Neural progenitor cell (in vitro differentiated cells): ENCODE measurements around the gene LRRC40. TPM values are rescaled to one million over a fixed set of nuclear protein-coding genes. Genes with fewer than 3 reads are reported as not detected.
"Not testable (repeated sequence)": the region's sequence is repeated elsewhere in the genome, so short reads cannot be mapped to it uniquely, and the experiment has no call there.

Experiments used
- DNase-seq: peaks from one replicate; pipeline ENCODE4 v3.0.0-alpha.2; 2016; ENCODE audit warnings: low spot score
- H2AFZ ChIP-seq: fragments of 200-600 bp; sonication (generic); replicated peaks from 2 replicates; pipeline ENCODE4 v1.6.1; 2016; ENCODE audit warnings: antibody characterized with exemption
- H3F3A ChIP-seq: fragments of 200-600 bp; sonication (generic); 2 replicates; pipeline ENCODE4 v1.6.1; 2016; ENCODE audit warnings: antibody characterized with exemption, low read depth
- H3K27ac ChIP-seq: fragments of 200-600 bp; sonication (generic); 2 replicates; pipeline ENCODE4 v1.5.1; 2016; ENCODE audit warnings: mild to moderate bottlenecking
- H3K27me3 ChIP-seq: fragments of 200-600 bp; sonication (generic); 2 replicates; pipeline ENCODE4 v1.6.1; 2016; ENCODE audit warnings: mild to moderate bottlenecking, moderate library complexity
- H3K36me3 ChIP-seq: fragments of 200-600 bp; sonication (generic); 2 replicates; pipeline ENCODE4 v1.5.1; 2016
- H3K4me1 ChIP-seq: fragments of 200-600 bp; sonication (generic); 2 replicates; pipeline ENCODE4 v1.6.1; 2016; ENCODE audit warnings: mixed run types
- H3K4me2 ChIP-seq: fragments of 200-600 bp; sonication (generic); 2 replicates; pipeline ENCODE4 v1.6.1; 2016
- H3K4me3 ChIP-seq: fragments of 200-600 bp; sonication (generic); 2 replicates; pipeline ENCODE4 v1.5.1; 2016
- H3K79me2 ChIP-seq: fragments of 200-600 bp; sonication (generic); 2 replicates; pipeline ENCODE4 v1.6.1; 2016; ENCODE audit warnings: low read depth
- H3K9ac ChIP-seq: fragments of 200-600 bp; sonication (generic); 2 replicates; pipeline ENCODE4 v1.6.1; 2016
- H3K9me3 ChIP-seq: fragments of 200-600 bp; sonication (generic); 2 replicates; pipeline ENCODE4 v1.5.1; 2016; ENCODE audit warnings: low read depth
- H4K20me1 ChIP-seq: fragments of 200-600 bp; sonication (generic); 2 replicates; pipeline ENCODE4 v1.6.1; 2016; ENCODE audit warnings: low read depth
- H3K27ac Mint-ChIP-seq: 3 replicates; pipeline ENCODE4 v1.8.0; 2021; ENCODE audit warnings: mixed read lengths
- H3K27me3 Mint-ChIP-seq: 2 replicates; pipeline ENCODE4 v1.8.0; 2022; ENCODE audit warnings: low read depth, mild to moderate bottlenecking, inconsistent platforms, moderate library complexity, mixed read lengths; ENCODE audit not compliant: insufficient read depth
- H3K36me3 Mint-ChIP-seq: 3 replicates; pipeline ENCODE4 v1.8.0; 2021; ENCODE audit warnings: mixed read lengths
- H3K4me1 Mint-ChIP-seq: 3 replicates; pipeline ENCODE4 v1.8.0; 2021; ENCODE audit warnings: mixed read lengths
- H3K4me3 Mint-ChIP-seq: 3 replicates; pipeline ENCODE4 v1.8.0; 2021; ENCODE audit warnings: mild to moderate bottlenecking, moderate library complexity, mixed read lengths
- H3K9me3 Mint-ChIP-seq: 3 replicates; pipeline ENCODE4 v1.8.0; 2020; ENCODE audit warnings: mixed read lengths
- EZH2 ChIP-seq: fragments of 200-600 bp; sonication (generic); IDR thresholded peaks from 2 replicates; pipeline ENCODE4 v1.6.1; 2017; ENCODE audit warnings: antibody characterized with exemption, mild to moderate bottlenecking, moderate library complexity
- EZH2phosphoT487 ChIP-seq: fragments of 200-600 bp; sonication (generic); IDR thresholded peaks from 2 replicates; pipeline ENCODE4 v1.6.1; 2017; ENCODE audit warnings: antibody characterized with exemption
- total RNA-seq: library from RNA; depleted of rRNA; stranded (reverse); fragments of >200 nt; gene quantifications from 2 replicates; pipeline ENCODE4 v1.2.3, GENCODE V29; 2015; ENCODE audit warnings: low replicate concordance
- TF ChIP-seq, protein P1 (sequence below): fragments of 200-600 bp; sonication (generic); IDR thresholded peaks from 2 replicates; pipeline ENCODE4 v1.5.1; 2017; ENCODE audit warnings: antibody characterized with exemption, mild to moderate bottlenecking

The LRRC40 gene
- total RNA-seq, 1 donor from 2014 or later, result 88.1 TPM

DNA sequence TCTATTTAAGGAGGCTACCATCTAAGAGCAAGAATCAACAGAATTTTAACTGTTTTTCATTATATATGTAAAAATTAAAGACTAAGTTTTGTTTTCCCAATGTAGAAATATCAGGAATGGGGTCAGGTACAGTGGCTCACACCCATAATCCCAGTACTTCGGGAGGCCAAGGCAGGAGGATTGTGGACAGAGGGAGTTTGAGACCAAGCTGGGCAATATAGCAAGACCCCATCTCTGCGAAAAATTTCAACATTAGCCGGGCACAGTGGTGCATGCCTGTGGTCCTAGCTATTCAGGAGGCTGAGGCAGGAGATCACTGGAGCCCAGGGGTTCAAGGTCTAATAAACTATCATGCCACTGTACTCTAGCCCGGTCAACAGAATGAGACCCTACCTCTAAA is 5.3 kb downstream of the LRRC40 start:
- Histone ChIP-seq H3K79me2 (peaks cover 94% of the 10 kb centered on the region), H3K9ac (no peak overlapping the region), H3K36me3 (no peaks in the 10 kb centered on the region), H2AFZ (no peak overlapping the region), H3K4me1 (peaks cover 8% of the 10 kb centered on the region), H3K27ac (no peak overlapping the region), H3K4me2 (no peak overlapping the region), H3K4me3 (no peak overlapping the region), H3K27me3 (no peaks in the 10 kb centered on the region), H3K9me3 (no peaks in the 10 kb centered on the region), H3F3A (no peaks in the 10 kb centered on the region), H4K20me1 (peaks cover 7% of the 10 kb centered on the region)
- Mint-ChIP-seq H3K27ac (no peak overlapping the region), H3K27me3 (no peaks in the 10 kb centered on the region), H3K36me3 (peaks cover 2% of the 10 kb centered on the region), H3K4me3 (no peak overlapping the region), H3K9me3 (no peaks in the 10 kb centered on the region), H3K4me1 (peaks cover 15% of the 10 kb centered on the region)
- no peak for TF ChIP-seq EZH2phosphoT487
- no peak for DNase-seq

DNA sequence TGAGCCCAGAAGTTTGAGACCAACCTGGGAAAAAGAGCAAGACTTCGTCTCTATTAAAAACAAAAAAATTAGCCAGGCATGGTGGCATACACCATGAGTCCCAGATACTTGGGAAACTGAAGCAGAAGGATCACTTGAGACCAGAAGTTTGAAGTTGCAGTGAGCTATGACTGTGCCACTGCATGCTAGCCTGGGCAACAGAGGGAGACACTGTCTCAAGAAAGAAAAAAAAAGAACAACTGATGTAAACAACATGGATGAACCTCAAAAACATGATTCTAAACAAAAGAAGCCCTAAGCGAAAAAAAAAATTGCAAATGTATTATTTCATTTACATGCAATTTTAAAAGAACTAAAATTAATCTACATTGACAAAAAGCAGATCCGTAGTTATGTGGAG is 9.0 kb downstream of the LRRC40 start:
- no peaks in the 10 kb centered on the region for H3K4me1 Mint-ChIP-seq
- no peak overlapping the region for H3K4me3 Mint-ChIP-seq
- Histone ChIP-seq H4K20me1 (peaks cover 13% of the 10 kb centered on the region), H3K4me2 (no peak overlapping the region), H3K79me2 (peaks cover 95% of the 10 kb centered on the region), H2AFZ (no peak overlapping the region), H3K9me3 (no peaks in the 10 kb centered on the region), H3K27ac (no peak overlapping the region), H3K9ac (no peak overlapping the region), H3K27me3 (no peaks in the 10 kb centered on the region), H3F3A (no peaks in the 10 kb centered on the region), H3K36me3 (no peaks in the 10 kb centered on the region), H3K4me3 (no peak overlapping the region), H3K4me1 (no peaks in the 10 kb centered on the region)
- no peak overlapping the region for H3K27ac Mint-ChIP-seq
- TF ChIP-seq EZH2phosphoT487, result no peak
- no peaks in the 10 kb centered on the region for H3K9me3 Mint-ChIP-seq
- no peaks in the 10 kb centered on the region for H3K27me3 Mint-ChIP-seq
- H3K36me3 Mint-ChIP-seq, result peaks cover 2% of the 10 kb centered on the region
- no peak for DNase-seq

DNA sequence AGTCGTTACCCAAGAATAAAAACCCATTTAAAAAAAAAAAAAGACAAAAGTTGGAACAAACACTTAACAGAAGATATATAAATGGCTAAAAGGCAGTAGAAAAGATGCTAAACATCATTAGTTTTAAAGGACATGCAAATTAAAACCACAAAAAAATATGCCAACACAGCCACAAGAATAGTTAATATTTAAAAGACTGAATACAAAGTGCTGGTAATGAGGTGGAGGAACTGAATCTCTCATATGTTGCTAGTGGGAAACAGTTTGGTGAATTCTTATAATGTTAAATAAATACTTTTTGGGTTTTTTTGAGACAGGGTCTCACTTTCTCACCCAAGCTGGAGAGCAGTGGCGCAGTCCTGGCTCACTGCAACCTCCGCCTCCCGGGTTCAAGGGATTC is 10.0 kb downstream of the LRRC40 start:
- Histone ChIP-seq H3K4me1 (no peaks in the 10 kb centered on the region), H3K4me3 (no peak overlapping the region), H3K9ac (no peak overlapping the region), H3K9me3 (no peaks in the 10 kb centered on the region), H3K27ac (no peak overlapping the region), H3K4me2 (no peak overlapping the region), H3K79me2 (peaks cover 93% of the 10 kb centered on the region), H3K36me3 (no peaks in the 10 kb centered on the region), H2AFZ (no peak overlapping the region), H4K20me1 (peaks cover 13% of the 10 kb centered on the region), H3K27me3 (no peaks in the 10 kb centered on the region), H3F3A (no peaks in the 10 kb centered on the region)
- DNase-seq, result no peak
- H3K9me3 Mint-ChIP-seq, result no peaks in the 10 kb centered on the region
- no peaks in the 10 kb centered on the region for H3K4me1 Mint-ChIP-seq
- no peak for TF ChIP-seq EZH2phosphoT487
- TF ChIP-seq, protein P1, sequence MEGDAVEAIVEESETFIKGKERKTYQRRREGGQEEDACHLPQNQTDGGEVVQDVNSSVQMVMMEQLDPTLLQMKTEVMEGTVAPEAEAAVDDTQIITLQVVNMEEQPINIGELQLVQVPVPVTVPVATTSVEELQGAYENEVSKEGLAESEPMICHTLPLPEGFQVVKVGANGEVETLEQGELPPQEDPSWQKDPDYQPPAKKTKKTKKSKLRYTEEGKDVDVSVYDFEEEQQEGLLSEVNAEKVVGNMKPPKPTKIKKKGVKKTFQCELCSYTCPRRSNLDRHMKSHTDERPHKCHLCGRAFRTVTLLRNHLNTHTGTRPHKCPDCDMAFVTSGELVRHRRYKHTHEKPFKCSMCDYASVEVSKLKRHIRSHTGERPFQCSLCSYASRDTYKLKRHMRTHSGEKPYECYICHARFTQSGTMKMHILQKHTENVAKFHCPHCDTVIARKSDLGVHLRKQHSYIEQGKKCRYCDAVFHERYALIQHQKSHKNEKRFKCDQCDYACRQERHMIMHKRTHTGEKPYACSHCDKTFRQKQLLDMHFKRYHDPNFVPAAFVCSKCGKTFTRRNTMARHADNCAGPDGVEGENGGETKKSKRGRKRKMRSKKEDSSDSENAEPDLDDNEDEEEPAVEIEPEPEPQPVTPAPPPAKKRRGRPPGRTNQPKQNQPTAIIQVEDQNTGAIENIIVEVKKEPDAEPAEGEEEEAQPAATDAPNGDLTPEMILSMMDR, result no peak
- TF ChIP-seq EZH2, result no peak
- H3K27ac Mint-ChIP-seq, result no peak overlapping the region
- H3K4me3 Mint-ChIP-seq, result no peak overlapping the region
- H3K27me3 Mint-ChIP-seq, result no peaks in the 10 kb centered on the region
- peaks cover 2% of the 10 kb centered on the region for H3K36me3 Mint-ChIP-seq

DNA sequence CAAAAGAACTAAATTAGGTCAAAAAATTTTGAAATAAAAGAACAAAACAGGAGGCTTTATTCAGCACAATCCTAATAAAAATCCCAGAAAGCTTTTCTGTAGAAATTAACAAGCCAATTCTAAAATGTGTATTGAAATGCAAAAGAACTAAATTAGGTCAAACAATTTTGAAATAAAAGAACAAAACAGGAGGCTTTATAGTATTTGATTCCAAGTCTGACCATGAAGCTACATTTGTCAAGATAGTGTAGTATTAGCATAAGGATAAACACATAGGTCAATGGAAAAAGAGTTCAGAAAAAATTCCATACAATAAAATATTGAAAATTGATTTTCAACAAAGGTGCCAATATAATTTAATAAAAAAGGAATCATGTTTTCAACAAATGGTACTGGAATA is 10.8 kb downstream of the LRRC40 start:
- DNase-seq, result no peak
- H3K27ac Mint-ChIP-seq, result no peak overlapping the region
- no peaks in the 10 kb centered on the region for H3K27me3 Mint-ChIP-seq
- Histone ChIP-seq H3K9me3 (no peaks in the 10 kb centered on the region), H3K4me2 (no peak overlapping the region), H3K27ac (no peak overlapping the region), H3K36me3 (no peaks in the 10 kb centered on the region), H3K79me2 (peaks cover 86% of the 10 kb centered on the region), H2AFZ (no peak overlapping the region), H3K27me3 (no peaks in the 10 kb centered on the region), H3K9ac (no peak overlapping the region), H4K20me1 (peaks cover 18% of the 10 kb centered on the region), H3K4me3 (no peak overlapping the region), H3F3A (no peaks in the 10 kb centered on the region), H3K4me1 (no peaks in the 10 kb centered on the region)
- no peak for TF ChIP-seq EZH2phosphoT487
- no peak overlapping the region for H3K4me3 Mint-ChIP-seq
- no peaks in the 10 kb centered on the region for H3K9me3 Mint-ChIP-seq
- peaks cover 2% of the 10 kb centered on the region for H3K36me3 Mint-ChIP-seq
- no peaks in the 10 kb centered on the region for H3K4me1 Mint-ChIP-seq

DNA sequence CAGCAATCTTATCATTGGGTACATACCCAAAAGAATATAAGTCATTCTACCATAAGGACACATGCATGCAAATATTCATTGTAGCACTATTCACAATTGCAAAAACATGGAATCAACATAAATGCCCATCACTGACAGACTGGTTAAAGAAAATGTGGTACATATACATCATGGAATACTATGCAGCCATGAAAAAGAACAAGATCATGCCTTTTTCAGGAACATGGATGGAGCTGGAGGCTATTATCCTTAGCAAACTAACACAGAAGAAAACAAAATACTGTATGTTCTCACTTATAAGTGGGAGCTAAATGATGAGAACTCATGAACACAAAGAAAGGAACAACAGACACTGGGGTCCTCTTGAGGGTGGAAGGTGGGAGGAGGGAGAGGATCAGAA is 12.9 kb downstream of the LRRC40 start:
- H3K4me3 ChIP-seq, H3K9ac ChIP-seq, H3K27ac Mint-ChIP-seq, H3K27me3 ChIP-seq, H3K4me3 Mint-ChIP-seq, H3K9me3 Mint-ChIP-seq, H3K4me1 Mint-ChIP-seq, H3K4me1 ChIP-seq, H3K36me3 Mint-ChIP-seq, DNase-seq, H3K36me3 ChIP-seq, H3K27me3 Mint-ChIP-seq, H3F3A ChIP-seq, H3K4me2 ChIP-seq, H3K9me3 ChIP-seq, H3K27ac ChIP-seq, H2AFZ ChIP-seq: not testable (repeated sequence)
- peaks cover 18% of the 10 kb centered on the region for H4K20me1 ChIP-seq
- peaks cover 71% of the 10 kb centered on the region for H3K79me2 ChIP-seq
